ENCODE results near the gene GOSR2.
"Not testable (repeated sequence)": the region's sequence is repeated elsewhere in the genome, so short reads cannot be mapped to it uniquely, and the experiment has no call there.

GOSR2 gene

GRCh38 chr17:46964315-46965265, 41.6 kb downstream of the GOSR2 start:
- no peak for DNase-seq (ENCODE audit: low spot score)

- DNase-seq (ENCODE audit: low spot score) = no peak
These were observed 45.4 kb downstream of the GOSR2 start for GRCh38 chr17:46968224-46968834.

GRCh38 chr17:46968896-46969295, 45.9 kb downstream of the GOSR2 start:
- no peak for DNase-seq (ENCODE audit: low spot score)

GRCh38 chr17:46971647-46972300, 48.8 kb downstream of the GOSR2 start:
- no peak for DNase-seq (ENCODE audit: low spot score)

- peak; percentile 66 for DNase-seq (ENCODE audit: low spot score)
These were observed 49.4 kb downstream of the GOSR2 start for GRCh38 chr17:46972346-46972745.

GRCh38 chr17:46974086-46974485, 51.1 kb downstream of the GOSR2 start:
- DNase-seq (ENCODE audit: low spot score) = peak; percentile 93

GRCh38 chr17:46975287-46975686, 52.3 kb downstream of the GOSR2 start:
- no peak for DNase-seq (ENCODE audit: low spot score)

GRCh38 chr17:46976626-46977270, 53.8 kb downstream of the GOSR2 start:
- DNase-seq (ENCODE audit: low spot score) = peak; percentile 78

- DNase-seq (ENCODE audit: low spot score) = peak; percentile 84
These were observed 54.4 kb downstream of the GOSR2 start for GRCh38 chr17:46977348-46977747.

GRCh38 chr17:46977750-46978488, 55.0 kb downstream of the GOSR2 start:
- DNase-seq (ENCODE audit: low spot score) = peak; percentile 18

GRCh38 chr17:46978489-46979146, 55.7 kb downstream of the GOSR2 start:
- peak; percentile 29 for DNase-seq (ENCODE audit: low spot score)

- peak; percentile 44 for DNase-seq (ENCODE audit: low spot score)
These were observed 56.3 kb downstream of the GOSR2 start, which contains the start of gene RPRML for GRCh38 chr17:46979147-46979863. Gene RPRML, minus strand, starts transcription at chr17:46979253. Its CDS starts 246 bp downstream, at chr17:46979007.

- DNase-seq (ENCODE audit: low spot score) = no peak
These were observed 59.6 kb downstream of the GOSR2 start for GRCh38 chr17:46982577-46982976.

- no peak for DNase-seq (ENCODE audit: low spot score)
These were observed 60.8 kb downstream of the GOSR2 start for GRCh38 chr17:46983782-46984181.

- DNase-seq (ENCODE audit: low spot score) = peak; percentile 80
These were observed 61.4 kb downstream of the GOSR2 start for GRCh38 chr17:46984341-46984740.

- DNase-seq (ENCODE audit: low spot score) = peak; percentile 60
These were observed 61.9 kb downstream of the GOSR2 start for GRCh38 chr17:46984892-46985291.

- DNase-seq (ENCODE audit: low spot score) = no peak
These were observed 63.4 kb downstream of the GOSR2 start for GRCh38 chr17:46986366-46986765.

GRCh38 chr17:46987927-46988326, 65.0 kb downstream of the GOSR2 start:
- DNase-seq (ENCODE audit: low spot score) = not testable (repeated sequence)

- no peak for DNase-seq (ENCODE audit: low spot score)
These were observed 66.9 kb downstream of the GOSR2 start for GRCh38 chr17:46989637-46990431.

All from cerebellar cortex (tissue), 1 donor.